Stimulated activated CD4-positive, alpha-beta T cell treated with anti-CD3 and anti-CD28 coated beads, Interleukin-12 subunit alpha, Interleukin-12 subunit beta, amount 100 ng/mL, for 4 hours (primary cell): ENCODE data around the gene LGALS1.

Experiments used
- DNase-seq: peaks from one replicate; pipeline ENCODE4 v3.0.0-alpha.2; 2020

The LGALS1 gene

GRCh38 chr22:37674951-37675929 lies at the start of gene LGALS1:
Gene LGALS1, plus strand, starts transcription at chr22:37675636. Its CDS starts 67 bp downstream, at chr22:37675703.
- peak; percentile 44 for DNase-seq

- DNase-seq = no peak
These were observed 49.7 kb upstream of the LGALS1 start for GRCh38 chr22:37625737-37626136.

GRCh38 chr22:37626144-37626543 lies 49.3 kb upstream of the LGALS1 start:
- DNase-seq = no peak

GRCh38 chr22:37626556-37627075 lies 48.8 kb upstream of the LGALS1 start:
- DNase-seq = no peak

GRCh38 chr22:37627121-37627520 lies 48.3 kb upstream of the LGALS1 start:
- DNase-seq = no peak

- DNase-seq = no peak
These were observed 47.9 kb upstream of the LGALS1 start for GRCh38 chr22:37627545-37627944.

- no peak for DNase-seq
These were observed 46.6 kb upstream of the LGALS1 start for GRCh38 chr22:37628830-37629229.

- no peak for DNase-seq
These were observed 45.5 kb upstream of the LGALS1 start for GRCh38 chr22:37629928-37630327.

GRCh38 chr22:37630839-37631435 lies 44.5 kb upstream of the LGALS1 start:
- DNase-seq = no peak

- DNase-seq = no peak
These were observed 43.8 kb upstream of the LGALS1 start for GRCh38 chr22:37631448-37632173.

- no peak for DNase-seq
These were observed 43.0 kb upstream of the LGALS1 start for GRCh38 chr22:37632174-37633088.

GRCh38 chr22:37633089-37633624 lies 42.3 kb upstream of the LGALS1 start:
- DNase-seq = no peak

- peak; percentile 43 for DNase-seq
These were observed 41.6 kb upstream of the LGALS1 start for GRCh38 chr22:37633625-37634416.

GRCh38 chr22:37634417-37634924 lies 41.0 kb upstream of the LGALS1 start:
- no peak for DNase-seq

GRCh38 chr22:37635157-37635556 lies 40.3 kb upstream of the LGALS1 start:
- no peak for DNase-seq

- no peak for DNase-seq
These were observed 39.1 kb upstream of the LGALS1 start for GRCh38 chr22:37636186-37636948.

- no peak for DNase-seq
These were observed 38.5 kb upstream of the LGALS1 start for GRCh38 chr22:37636949-37637273.

GRCh38 chr22:37638391-37639069 lies 36.9 kb upstream of the LGALS1 start:
- DNase-seq = no peak

- peak; percentile 57 for DNase-seq
These were observed 36.2 kb upstream of the LGALS1 start, which contains the start of gene SH3BP1 for GRCh38 chr22:37639070-37639760. Gene SH3BP1, plus strand, starts transcription at chr22:37639669. Its CDS starts 119 bp downstream, at chr22:37639788.
